Measurements from ENCODE around the gene SARS1. TPM values are rescaled to one million over a fixed set of nuclear protein-coding genes. Genes with fewer than 3 reads are reported as not detected.
A peak's percentile ranks its signal among the peaks of the same experiment; 100 is the strongest.

SARS1 gene
- total and polyA plus RNA-seq, 2 of the 13 experiments (the other 11 are each of a cell fraction or from before 2014, with no cell fraction given), result 103 to 134 TPM

GRCh38 chr1:109277434-109278204, 63.9 kb downstream of the SARS1 start (continued):
- peak; percentile 63 for TF ChIP-seq FOXA3 (CRISPR knock-in tag; IDR thresholded peaks at IDR 0.05)
- TF ChIP-seq TAF15 (IDR thresholded peaks at IDR 0.05; ENCODE audit: low read depth, low read length, poor library complexity, severe bottlenecking), result no peak
- peak; percentile 63; the same call in 1 of the 2 replicates for TF ChIP-seq SP4 (CRISPR knock-in tag; IDR thresholded peaks at IDR 0.05)
- no peak for TF ChIP-seq IKZF5 (CRISPR knock-in tag; IDR thresholded peaks at IDR 0.05)
- no peak for TF ChIP-seq ZNF235 (CRISPR knock-in tag; IDR thresholded peaks at IDR 0.05; ENCODE audit: borderline replicate concordance)
- peak; percentile 48 for TF ChIP-seq CEBPG (CRISPR knock-in tag; IDR thresholded peaks at IDR 0.05)
- no peak for TF ChIP-seq PBX3 (CRISPR knock-in tag; IDR thresholded peaks at IDR 0.05; ENCODE audit: borderline replicate concordance)
- no peak for TF ChIP-seq IKZF1 (IDR thresholded peaks at IDR 0.05)
- no peak for TF ChIP-seq ZNF33B (CRISPR knock-in tag; IDR thresholded peaks at IDR 0.05)
- no peak; the same call in 1 of the 2 replicates for TF ChIP-seq CENPBD1 (CRISPR knock-in tag; IDR thresholded peaks at IDR 0.05; ENCODE audit: borderline replicate concordance, low read depth)
- TF ChIP-seq ZSCAN31 (CRISPR knock-in tag; IDR thresholded peaks at IDR 0.05; ENCODE audit: low read depth), result peak; percentile 69
- no peak for TF ChIP-seq LBX2 (CRISPR knock-in tag; IDR thresholded peaks at IDR 0.05; ENCODE audit: borderline replicate concordance)
- peak; percentile 69 for TF ChIP-seq ZEB1 (IDR thresholded peaks at IDR 0.05; ENCODE audit: insufficient replicate concordance, low read depth)
- no peak for TF ChIP-seq ONECUT2 (CRISPR knock-in tag; IDR thresholded peaks at IDR 0.05)
- TF ChIP-seq THAP11 (CRISPR knock-in tag; IDR thresholded peaks at IDR 0.05), result peak; percentile 35; the same call in 1 of the 2 replicates
- TF ChIP-seq MED8 (CRISPR knock-in tag; IDR thresholded peaks at IDR 0.05; ENCODE audit: insufficient replicate concordance), result no peak
- peak; percentile 60; the same call in 1 of the 2 replicates for TF ChIP-seq ZNF441 (CRISPR knock-in tag; IDR thresholded peaks at IDR 0.05; ENCODE audit: borderline replicate concordance)
- TF ChIP-seq MTF1 (CRISPR knock-in tag; IDR thresholded peaks at IDR 0.05), result no peak
- no peak for TF ChIP-seq ZNF543 (CRISPR knock-in tag; IDR thresholded peaks at IDR 0.05)
- TF ChIP-seq ELF4 (CRISPR knock-in tag; IDR thresholded peaks at IDR 0.05; ENCODE audit: borderline replicate concordance), result no peak
- TF ChIP-seq MYPOP (CRISPR knock-in tag; IDR thresholded peaks at IDR 0.05), result no peak; the same call in 1 of the 2 replicates
- 0 out of 2 replicates have a peak, but pooled peaks have one; percentile 33 for TF ChIP-seq ZNF281 (CRISPR knock-in tag; IDR thresholded peaks at IDR 0.05; ENCODE audit: borderline replicate concordance)

Measured in HepG2 (cell line).